HEK293 (cell line): ENCODE results near the gene NT5C2.

Experiments
- CTCF ChIA-PET: fragments of 350-600 bp; formaldehyde crosslinking; extraction: SDS; loops from one replicate; lab custom pipeline; 2021; ENCODE audit warnings: antibody characterized with exemption; lab: Yijun Ruan, JAX
- POLR2A ChIA-PET: fragments of 300-600 bp; formaldehyde crosslinking; extraction: SDS; loops from one replicate; lab custom pipeline; 2020; ENCODE audit warnings: antibody characterized with exemption, inconsistent platforms; lab: Yijun Ruan, JAX
- H3K27ac ChIP-seq: fragments of 200-500 bp; sonication (Bioruptor generic); 2 replicates; pipeline ENCODE4 v1.5.1; 2014; ENCODE audit warnings: low read depth, low read length, control low read depth, inconsistent platforms; ENCODE audit errors: extremely low read depth
- H3K36me3 ChIP-seq, 2 experiments: fragments of 200-500 bp in 1 of 2; sonication (Bioruptor generic) in 1 of 2; 1 replicate in 1 of 2; 2 replicates in 1 of 2; pipeline ENCODE4 v1.5.1; 2014 to 2017; ENCODE audit warnings: inconsistent platforms in 2 of 2, low read length in 2 of 2; ENCODE audit not compliant: control insufficient read depth in 2 of 2, insufficient read depth in 1 of 2
- H3K4me1 ChIP-seq: fragments of 200-500 bp; sonication (Bioruptor generic); 2 replicates; pipeline ENCODE4 v1.5.1; 2014; ENCODE audit warnings: mild to moderate bottlenecking, low read length, inconsistent platforms; ENCODE audit not compliant: control insufficient read depth, insufficient read depth
- H3K4me3 ChIP-seq: 2 replicates; pipeline ENCODE4 v1.5.1; 2011; ENCODE audit warnings: low read depth, mild to moderate bottlenecking, control low read depth, low read length, moderate library complexity
- H3K9me3 ChIP-seq: fragments of 200-500 bp; sonication (Bioruptor generic); 2 replicates; pipeline ENCODE4 v1.5.1; 2014; ENCODE audit warnings: low read depth, low read length, inconsistent platforms; ENCODE audit not compliant: control insufficient read depth, insufficient read depth
- GLIS1 ChIP-seq: fragments of 450-650 bp; formaldehyde crosslinking; IDR thresholded peaks from 2 replicates; pipeline ENCODE4 v1.5.1; 2016; ENCODE audit warnings: missing biosample characterization, missing genetic modification characterization
- MYNN ChIP-seq: fragments of 450-650 bp; formaldehyde crosslinking; IDR thresholded peaks from 2 replicates; pipeline ENCODE4 v1.5.1; 2016; ENCODE audit warnings: missing biosample characterization, missing genetic modification characterization, borderline replicate concordance
- MZF1 ChIP-seq: fragments of 450-650 bp; formaldehyde crosslinking; IDR thresholded peaks from 2 replicates; pipeline ENCODE4 v1.5.1; 2017; ENCODE audit warnings: missing biosample characterization, missing genetic modification characterization, borderline replicate concordance
- ZNF174 ChIP-seq: fragments of 450-650 bp; formaldehyde crosslinking; IDR thresholded peaks from 2 replicates; pipeline ENCODE4 v1.5.0; 2017; ENCODE audit warnings: missing biosample characterization, mild to moderate bottlenecking, missing genetic modification characterization
- ZNF302 ChIP-seq: fragments of 450-650 bp; formaldehyde crosslinking; IDR thresholded peaks from 2 replicates; pipeline ENCODE4 v1.5.1; 2016; ENCODE audit warnings: missing biosample characterization, missing genetic modification characterization, low read depth
- ZNF341 ChIP-seq: fragments of 450-650 bp; formaldehyde crosslinking; IDR thresholded peaks from 2 replicates; pipeline ENCODE4; 2016; ENCODE audit warnings: low read depth, missing biosample characterization, missing genetic modification characterization
- ZNF514 ChIP-seq: fragments of 450-650 bp; formaldehyde crosslinking; IDR thresholded peaks from 2 replicates; pipeline ENCODE4 v1.5.1; 2016; ENCODE audit warnings: missing biosample characterization, missing genetic modification characterization
- ZNF596 ChIP-seq: fragments of 450-650 bp; IDR thresholded peaks from 2 replicates; pipeline ENCODE4 v1.5.0; 2018; ENCODE audit warnings: missing biosample characterization, mild to moderate bottlenecking, missing genetic modification characterization, moderate library complexity
- ZNF600 ChIP-seq: fragments of 450-650 bp; formaldehyde crosslinking; IDR thresholded peaks from 2 replicates; pipeline ENCODE4 v1.5.1; 2016; ENCODE audit warnings: missing biosample characterization, missing genetic modification characterization
- ZNF624 ChIP-seq: fragments of 450-650 bp; formaldehyde crosslinking; IDR thresholded peaks from 2 replicates; pipeline ENCODE4 v1.5.1; 2017; ENCODE audit warnings: missing biosample characterization, missing genetic modification characterization
- ZNF658 ChIP-seq: fragments of 450-650 bp; formaldehyde crosslinking; IDR thresholded peaks from 2 replicates; pipeline ENCODE4; 2016; ENCODE audit warnings: missing biosample characterization, missing genetic modification characterization
- ZNF777 ChIP-seq: fragments of 450-650 bp; formaldehyde crosslinking; IDR thresholded peaks from 2 replicates; pipeline ENCODE4 v1.5.1; 2017; ENCODE audit warnings: missing biosample characterization, missing genetic modification characterization, borderline replicate concordance
- TF ChIP-seq, protein P1 (sequence below): fragments of 450-650 bp; formaldehyde crosslinking; IDR thresholded peaks from 2 replicates; pipeline ENCODE4 v1.5.1; 2016; ENCODE audit warnings: missing biosample characterization, missing genetic modification characterization
- TF ChIP-seq, protein P2 (sequence below): fragments of 450-650 bp; formaldehyde crosslinking; IDR thresholded peaks from 2 replicates; pipeline ENCODE4 v1.5.1; 2016; ENCODE audit warnings: missing biosample characterization, missing genetic modification characterization
- TF ChIP-seq, protein P3 (sequence below): fragments of 450-650 bp; formaldehyde crosslinking; optimal IDR thresholded peaks from 2 replicates; pipeline ENCODE3; 2016; ENCODE audit warnings: missing biosample characterization, mild to moderate bottlenecking, missing genetic modification characterization
- TF ChIP-seq, protein P4 (sequence below): fragments of 450-650 bp; formaldehyde crosslinking; IDR thresholded peaks from 2 replicates; pipeline ENCODE4 v1.5.1; 2016; ENCODE audit warnings: missing biosample characterization, missing genetic modification characterization, borderline replicate concordance
- TF ChIP-seq, protein P5 (sequence below): fragments of 450-650 bp; formaldehyde crosslinking; IDR thresholded peaks from 2 replicates; pipeline ENCODE4 v1.5.1; 2016; ENCODE audit warnings: missing biosample characterization, missing genetic modification characterization

Gene NT5C2

DNA sequence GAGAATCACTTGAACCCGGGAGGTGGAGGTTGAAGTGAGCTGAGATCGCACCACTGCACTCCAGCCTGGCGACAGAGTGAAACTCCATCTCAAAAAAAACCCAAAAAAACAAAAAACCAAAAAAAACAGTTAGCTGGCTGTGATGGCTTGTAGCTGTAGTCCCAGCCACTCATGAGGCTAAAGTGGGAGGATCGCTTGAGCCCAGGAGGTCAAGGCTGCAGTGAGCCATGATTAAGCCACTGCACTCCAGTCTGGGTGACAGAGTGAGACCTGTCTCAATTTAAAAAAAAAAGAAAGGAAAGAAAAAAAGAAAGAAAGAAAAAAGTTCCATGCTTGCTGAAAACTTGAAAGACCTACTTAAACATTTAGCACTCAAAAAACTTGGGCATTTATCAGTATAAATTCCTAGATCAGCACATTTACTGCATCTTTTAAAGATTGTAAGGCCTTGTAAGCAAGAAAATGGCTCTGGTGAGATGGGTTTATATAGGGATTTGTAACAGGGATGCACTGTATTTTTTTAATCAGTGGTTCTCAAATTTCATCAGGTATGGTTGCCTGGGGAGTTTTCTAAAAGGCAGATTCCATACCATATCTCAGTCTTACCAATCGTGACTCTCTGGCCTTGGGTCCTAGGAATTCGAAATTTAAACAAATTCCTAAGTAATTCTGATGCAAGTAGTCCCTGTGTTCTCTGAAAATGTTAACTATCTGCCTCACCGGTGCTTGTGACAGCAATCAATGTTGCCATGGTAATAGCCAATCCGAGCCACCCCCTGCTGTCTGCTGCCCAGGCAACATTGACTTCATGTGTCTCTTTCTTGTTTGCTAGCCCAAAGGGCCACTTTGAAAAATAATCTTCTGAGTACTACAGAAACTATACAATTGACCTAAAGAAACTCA is 11.5 kb upstream of the NT5C2 start:
- H3K27ac ChIP-seq: no peak overlapping the region
- POLR2A ChIA-PET: interaction anchor here (1.1 kb wide), 1 partner anchor 26 kb away, joined by 7 read pairs; no protein-coding TSS in a partner anchor
- no peaks in the 10 kb centered on the region for H3K9me3 ChIP-seq
- CTCF ChIA-PET: interaction anchor here (0.6 to 1.6 kb wide), 2 partner anchors 11 to 283 kb away, joined by 3 to 4 read pairs; partner anchors contain the start of gene NT5C2
- H3K36me3 ChIP-seq: no peaks in the 10 kb centered on the region
- TF ChIP-seq, protein P1, sequence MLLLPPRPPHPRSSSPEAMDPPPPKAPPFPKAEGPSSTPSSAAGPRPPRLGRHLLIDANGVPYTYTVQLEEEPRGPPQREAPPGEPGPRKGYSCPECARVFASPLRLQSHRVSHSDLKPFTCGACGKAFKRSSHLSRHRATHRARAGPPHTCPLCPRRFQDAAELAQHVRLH: no peak
- TF ChIP-seq, protein P2, sequence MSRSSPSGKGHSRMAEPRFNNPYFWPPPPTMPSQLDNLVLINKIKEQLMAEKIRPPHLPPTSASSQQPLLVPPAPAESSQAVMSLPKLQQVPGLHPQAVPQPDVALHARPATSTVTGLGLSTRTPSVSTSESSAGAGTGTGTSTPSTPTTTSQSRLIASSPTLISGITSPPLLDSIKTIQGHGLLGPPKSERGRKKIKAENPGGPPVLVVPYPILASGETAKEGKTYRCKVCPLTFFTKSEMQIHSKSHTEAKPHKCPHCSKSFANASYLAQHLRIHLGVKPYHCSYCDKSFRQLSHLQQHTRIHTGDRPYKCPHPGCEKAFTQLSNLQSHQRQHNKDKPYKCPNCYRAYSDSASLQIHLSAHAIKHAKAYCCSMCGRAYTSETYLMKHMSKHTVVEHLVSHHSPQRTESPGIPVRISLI (tag by site-specific recombination): peak; percentile 47; the same call in 1 of the 2 replicates
- TF ChIP-seq ZNF341 (tag by site-specific recombination) (peak; percentile 76), MYNN (tag by site-specific recombination) (0 out of 2 replicates have a peak, but pooled peaks have one; percentile 25), ZNF174 (tag by site-specific recombination) (no peak), ZNF777 (tag by site-specific recombination) (no peak), GLIS1 (peak; percentile 47), ZNF658 (tag by site-specific recombination) (no peak)
- peaks cover 4% of the 10 kb centered on the region; the same call in 1 of the 2 replicates for H3K4me1 ChIP-seq
- H3K4me3 ChIP-seq: no peak overlapping the region

DNA sequence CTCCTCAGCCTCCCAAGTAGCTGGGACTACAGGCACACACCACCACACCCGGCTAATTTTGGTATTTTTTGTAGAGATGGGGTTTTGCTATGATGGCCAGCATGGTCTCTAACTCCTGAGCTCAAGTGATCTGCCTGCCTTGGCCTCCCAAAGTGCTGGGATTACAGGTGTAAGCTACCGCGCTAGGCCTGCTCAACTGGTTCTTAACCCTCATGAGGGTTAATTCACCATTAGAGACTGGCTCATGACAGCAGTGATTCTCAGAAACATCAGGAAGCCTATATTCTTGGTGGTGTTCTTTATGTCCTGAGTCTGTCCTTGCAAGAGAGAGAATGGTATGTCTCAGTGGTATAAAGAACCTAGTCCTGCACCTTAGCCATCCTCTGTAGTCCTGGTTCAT is 10.4 kb upstream of the NT5C2 start:
- no peak overlapping the region for H3K4me3 ChIP-seq
- POLR2A ChIA-PET: interaction anchor here (1.1 kb wide), 1 partner anchor 28 kb away, joined by 7 read pairs; no protein-coding TSS in a partner anchor
- H3K27ac ChIP-seq: no peak overlapping the region
- no peaks in the 10 kb centered on the region for H3K36me3 ChIP-seq
- CTCF ChIA-PET: interaction anchor here (0.5 to 1.6 kb wide), 2 partner anchors 10 to 45 kb away, joined by 3 to 4 read pairs; partner anchors contain the start of gene NT5C2
- TF ChIP-seq, protein P3, sequence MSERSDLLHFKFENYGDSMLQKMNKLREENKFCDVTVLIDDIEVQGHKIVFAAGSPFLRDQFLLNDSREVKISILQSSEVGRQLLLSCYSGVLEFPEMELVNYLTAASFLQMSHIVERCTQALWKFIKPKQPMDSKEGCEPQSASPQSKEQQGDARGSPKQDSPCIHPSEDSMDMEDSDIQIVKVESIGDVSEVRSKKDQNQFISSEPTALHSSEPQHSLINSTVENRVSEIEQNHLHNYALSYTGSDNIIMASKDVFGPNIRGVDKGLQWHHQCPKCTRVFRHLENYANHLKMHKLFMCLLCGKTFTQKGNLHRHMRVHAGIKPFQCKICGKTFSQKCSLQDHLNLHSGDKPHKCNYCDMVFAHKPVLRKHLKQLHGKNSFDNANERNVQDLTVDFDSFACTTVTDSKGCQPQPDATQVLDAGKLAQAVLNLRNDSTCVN (tag by site-specific recombination): no peak
- TF ChIP-seq ZNF596 (tag by site-specific recombination) (no peak), MZF1 (no peak), ZNF302 (no peak), ZNF624 (no peak), ZNF600 (tag by site-specific recombination) (no peak), ZNF514 (tag by site-specific recombination) (no peak)
- TF ChIP-seq, protein P4, sequence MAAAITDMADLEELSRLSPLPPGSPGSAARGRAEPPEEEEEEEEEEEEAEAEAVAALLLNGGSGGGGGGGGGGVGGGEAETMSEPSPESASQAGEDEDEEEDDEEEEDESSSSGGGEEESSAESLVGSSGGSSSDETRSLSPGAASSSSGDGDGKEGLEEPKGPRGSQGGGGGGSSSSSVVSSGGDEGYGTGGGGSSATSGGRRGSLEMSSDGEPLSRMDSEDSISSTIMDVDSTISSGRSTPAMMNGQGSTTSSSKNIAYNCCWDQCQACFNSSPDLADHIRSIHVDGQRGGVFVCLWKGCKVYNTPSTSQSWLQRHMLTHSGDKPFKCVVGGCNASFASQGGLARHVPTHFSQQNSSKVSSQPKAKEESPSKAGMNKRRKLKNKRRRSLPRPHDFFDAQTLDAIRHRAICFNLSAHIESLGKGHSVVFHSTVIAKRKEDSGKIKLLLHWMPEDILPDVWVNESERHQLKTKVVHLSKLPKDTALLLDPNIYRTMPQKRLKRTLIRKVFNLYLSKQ (tag by site-specific recombination): no peak
- TF ChIP-seq, protein P5, sequence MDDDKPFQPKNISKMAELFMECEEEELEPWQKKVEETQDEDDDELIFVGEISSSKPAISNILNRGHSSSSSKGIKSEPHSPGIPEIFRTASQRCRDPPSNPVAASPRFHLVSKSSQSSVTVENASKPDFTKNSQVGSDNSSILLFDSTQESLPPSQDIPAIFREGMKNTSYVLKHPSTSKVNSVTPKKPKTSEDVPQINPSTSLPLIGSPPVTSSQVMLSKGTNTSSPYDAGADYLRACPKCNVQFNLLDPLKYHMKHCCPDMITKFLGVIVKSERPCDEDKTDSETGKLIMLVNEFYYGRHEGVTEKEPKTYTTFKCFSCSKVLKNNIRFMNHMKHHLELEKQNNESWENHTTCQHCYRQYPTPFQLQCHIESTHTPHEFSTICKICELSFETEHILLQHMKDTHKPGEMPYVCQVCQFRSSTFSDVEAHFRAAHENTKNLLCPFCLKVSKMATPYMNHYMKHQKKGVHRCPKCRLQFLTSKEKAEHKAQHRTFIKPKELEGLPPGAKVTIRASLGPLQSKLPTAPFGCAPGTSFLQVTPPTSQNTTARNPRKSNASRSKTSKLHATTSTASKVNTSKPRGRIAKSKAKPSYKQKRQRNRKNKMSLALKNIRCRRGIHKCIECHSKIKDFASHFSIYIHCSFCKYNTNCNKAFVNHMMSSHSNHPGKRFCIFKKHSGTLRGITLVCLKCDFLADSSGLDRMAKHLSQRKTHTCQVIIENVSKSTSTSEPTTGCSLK (tag by site-specific recombination): no peak
- peaks cover 4% of the 10 kb centered on the region; the same call in 1 of the 2 replicates for H3K4me1 ChIP-seq
- no peaks in the 10 kb centered on the region for H3K9me3 ChIP-seq
